ENCODE data around the gene COQ9.
A peak's percentile ranks its signal among the peaks of the same experiment; 100 is the strongest.
"Not testable (repeated sequence)": the region's sequence is repeated elsewhere in the genome, so short reads cannot be mapped to it uniquely, and the experiment has no call there.

The COQ9 gene

GRCh38 chr16:57427824-57428223 is 19.5 kb upstream of the COQ9 start:
- no peak for DNase-seq

- no peak for DNase-seq
Measured at GRCh38 chr16:57430955-57431354, 16.3 kb upstream of the COQ9 start.

GRCh38 chr16:57432505-57432904 is 14.8 kb upstream of the COQ9 start:
- no peak for DNase-seq

- DNase-seq: no peak
Measured at GRCh38 chr16:57432989-57433388, 14.3 kb upstream of the COQ9 start.

DNA sequence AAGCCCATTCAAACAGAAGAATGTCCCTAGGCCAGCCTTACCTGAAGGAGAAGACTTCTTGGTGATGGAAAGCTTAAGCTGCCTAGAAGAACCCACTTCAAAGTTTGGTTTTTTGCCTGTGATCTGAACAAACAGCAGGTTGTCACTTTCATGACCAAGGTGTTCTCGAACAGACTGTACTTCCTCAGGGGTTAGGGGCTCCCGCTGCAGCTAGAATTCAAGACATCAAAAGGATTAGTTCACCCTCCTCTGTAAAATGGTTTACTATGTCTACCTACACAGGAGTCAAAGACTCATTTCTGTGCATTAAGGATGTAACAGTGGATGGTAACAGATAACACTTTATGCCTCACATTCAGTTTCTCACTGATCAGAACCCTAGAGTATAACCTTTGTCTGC is 13.3 kb upstream of the COQ9 start:
- DNase-seq: no peak

DNA sequence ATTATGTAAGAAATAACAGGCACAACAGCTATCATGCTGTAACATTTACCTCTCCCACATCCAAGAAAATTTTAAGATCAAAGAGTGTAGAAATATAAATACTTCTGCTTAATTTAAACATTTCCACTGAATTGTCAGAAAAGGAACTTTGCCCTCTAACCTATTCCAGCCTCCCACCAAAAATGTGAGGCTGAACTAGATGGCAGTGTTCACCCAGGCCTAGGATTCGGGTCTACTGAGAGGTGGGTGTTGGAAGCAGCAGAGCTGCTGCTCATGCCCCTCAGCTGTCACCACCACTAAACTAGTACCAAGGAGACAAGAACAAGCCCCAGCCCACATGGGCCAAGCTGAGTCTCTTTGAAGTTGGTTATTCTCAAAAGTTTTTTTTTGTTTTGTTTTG is 11.4 kb upstream of the COQ9 start:
- DNase-seq: no peak

- DNase-seq: not testable (repeated sequence)
Measured at GRCh38 chr16:57439947-57440346, 7.3 kb upstream of the COQ9 start.

GRCh38 chr16:57440551-57440950 is 6.7 kb upstream of the COQ9 start:
- not testable (repeated sequence) for DNase-seq

DNA sequence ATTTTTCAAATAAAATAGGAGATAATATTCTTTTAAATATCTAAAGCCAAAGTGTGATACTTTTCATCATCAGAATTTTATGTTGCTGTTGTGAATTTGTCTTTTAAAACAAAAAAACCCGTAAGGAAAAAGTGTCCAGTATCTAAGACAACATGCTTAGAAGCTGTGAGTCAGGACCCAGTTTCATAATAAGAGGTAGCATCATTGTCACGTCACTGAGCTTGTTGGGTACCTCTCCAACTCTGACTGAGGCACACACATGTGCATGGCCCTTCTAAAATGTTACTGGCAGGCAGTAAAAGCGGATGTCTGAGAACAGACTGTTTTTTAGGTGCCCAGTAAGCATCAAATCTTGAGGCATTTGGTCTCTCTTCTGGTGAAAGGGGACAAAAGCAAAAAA is 2.6 kb upstream of the COQ9 start:
- DNase-seq: no peak

DNA sequence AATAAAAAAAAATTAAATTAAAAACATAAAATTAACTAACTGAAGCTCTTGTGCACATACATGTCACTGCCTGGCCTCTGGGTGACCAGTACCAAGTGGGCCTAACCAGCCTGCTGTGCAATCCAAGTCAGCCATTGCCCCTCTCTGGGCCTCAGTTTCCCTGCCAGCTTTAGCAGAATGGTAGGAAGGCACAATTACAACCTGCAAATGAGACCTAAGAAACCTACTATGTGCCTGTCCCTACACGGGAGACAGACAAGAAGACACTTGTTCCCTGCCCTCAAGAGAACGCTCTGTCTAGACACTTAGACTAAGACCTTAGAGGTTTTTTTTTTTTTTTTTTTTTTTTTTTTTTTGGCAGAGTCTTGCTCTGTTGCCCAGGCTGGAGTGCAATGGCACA is 1.8 kb upstream of the COQ9 start:
- no peak for DNase-seq

GRCh38 chr16:57446531-57447185 is 621 bp upstream of the COQ9 start:
- DNase-seq: peak; percentile 10

GRCh38 chr16:57452021-57452420 is 4.7 kb downstream of the COQ9 start:
- no peak for DNase-seq

- DNase-seq: peak; percentile 71
Measured at GRCh38 chr16:57462209-57462977, 15.1 kb downstream of the COQ9 start, which contains the start of gene POLR2C. Gene POLR2C (plus strand): TSS chr16:57462679. CDS start chr16:57462725, 46 bp downstream.

DNA sequence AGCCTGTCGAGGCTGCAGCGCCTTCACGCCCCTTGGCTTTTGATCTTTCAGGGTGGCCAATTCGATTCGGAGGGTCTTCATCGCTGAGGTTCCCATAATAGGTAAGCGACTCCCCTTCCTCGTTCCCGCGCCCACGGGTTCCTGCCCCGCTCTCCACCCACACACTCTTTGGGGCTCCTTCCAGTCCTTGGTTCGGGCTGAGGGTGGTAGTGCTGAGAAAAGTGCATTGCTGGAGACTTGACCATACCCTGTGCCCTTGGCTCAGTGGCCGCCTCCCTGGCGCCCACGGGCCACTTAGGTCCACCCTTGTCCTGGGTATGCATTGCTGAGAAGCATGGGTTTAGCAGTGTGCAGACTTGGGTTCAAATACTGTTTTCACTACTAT is 15.7 kb downstream of the COQ9 start:
- DNase-seq: no peak

GRCh38 chr16:57464523-57464922 is 17.2 kb downstream of the COQ9 start:
- no peak for DNase-seq

GRCh38 chr16:57468346-57468745 is 21.1 kb downstream of the COQ9 start:
- DNase-seq: no peak

DNA sequence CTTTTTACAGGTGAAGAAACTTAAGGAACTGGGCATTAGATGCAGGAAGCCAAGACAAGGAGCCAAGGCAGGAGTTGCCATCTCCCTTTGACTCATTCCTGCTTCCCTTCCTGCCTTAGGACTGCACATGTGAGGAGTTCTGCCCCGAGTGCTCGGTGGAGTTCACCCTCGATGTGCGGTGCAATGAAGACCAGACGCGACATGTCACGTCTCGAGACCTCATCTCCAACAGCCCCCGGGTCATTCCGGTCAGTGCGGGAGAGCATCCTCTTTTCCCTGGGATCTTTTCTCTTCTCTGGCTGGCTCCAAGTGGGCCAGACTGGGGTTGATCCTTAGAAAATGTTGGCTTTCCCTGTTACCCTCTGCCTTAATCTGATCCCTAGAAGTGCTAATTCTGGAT is 21.8 kb downstream of the COQ9 start:
- no peak for DNase-seq

DNA sequence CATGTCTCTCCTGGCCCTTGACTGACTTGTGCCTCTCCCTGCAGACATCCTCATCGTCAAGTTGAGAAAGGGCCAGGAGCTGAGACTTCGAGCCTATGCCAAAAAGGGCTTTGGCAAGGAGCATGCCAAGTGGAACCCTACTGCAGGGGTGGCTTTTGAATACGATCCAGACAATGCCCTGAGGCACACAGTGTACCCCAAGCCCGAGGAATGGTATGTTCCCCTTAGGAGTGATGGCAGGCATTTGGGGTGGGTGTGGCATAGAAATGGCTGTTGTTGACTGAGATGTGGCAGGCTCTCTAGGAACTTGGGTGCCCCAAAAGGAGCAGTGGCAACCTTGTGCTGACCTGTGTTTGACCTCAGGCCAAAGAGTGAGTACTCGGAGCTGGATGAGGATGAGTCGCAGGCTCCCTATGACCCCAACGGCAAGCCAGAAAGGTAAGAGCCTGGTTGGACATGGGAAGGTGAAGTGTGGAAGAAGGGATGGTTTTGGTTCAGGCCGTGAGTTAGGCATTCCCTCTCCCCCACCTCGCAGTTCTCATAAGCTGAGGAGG is 22.7 kb downstream of the COQ9 start:
- DNase-seq: no peak

DNA sequence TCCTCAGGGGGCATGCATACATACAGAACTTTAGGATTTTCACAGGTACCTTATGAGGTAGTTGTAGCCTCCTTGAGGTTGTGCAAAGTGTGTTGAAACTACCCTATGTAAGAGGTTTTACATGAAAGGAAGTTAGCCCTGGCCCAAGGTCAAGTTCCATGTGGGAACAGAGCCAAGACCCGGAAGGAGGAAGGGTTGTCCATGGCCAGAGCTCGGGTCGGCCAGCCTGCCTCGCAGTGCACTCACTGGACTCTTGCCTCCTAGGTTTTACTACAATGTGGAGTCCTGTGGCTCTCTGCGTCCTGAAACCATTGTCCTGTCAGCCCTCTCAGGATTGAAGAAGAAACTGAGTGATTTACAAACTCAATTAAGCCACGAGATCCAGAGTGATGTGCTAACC is 23.4 kb downstream of the COQ9 start:
- no peak for DNase-seq

DNA sequence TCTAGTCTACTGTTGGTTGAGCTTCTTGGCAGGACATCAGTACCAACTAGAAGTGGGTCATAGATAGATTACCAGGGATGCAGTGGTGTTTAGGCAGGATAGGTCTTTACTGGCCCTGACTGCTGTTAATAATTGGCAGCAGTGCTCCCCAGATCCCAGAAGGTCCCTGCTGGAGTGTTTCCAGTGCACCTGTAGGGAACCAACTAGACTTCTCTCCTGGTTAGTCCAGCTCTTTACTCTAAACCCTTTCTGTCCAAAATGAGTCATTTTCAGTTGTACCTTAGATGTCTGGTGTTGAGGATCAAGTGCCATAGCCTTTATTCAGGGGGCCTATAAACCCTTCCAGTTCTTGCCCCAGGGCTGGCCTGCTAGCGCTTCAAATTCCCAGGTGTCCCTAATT is 23.9 kb downstream of the COQ9 start:
- DNase-seq: no peak

DNA sequence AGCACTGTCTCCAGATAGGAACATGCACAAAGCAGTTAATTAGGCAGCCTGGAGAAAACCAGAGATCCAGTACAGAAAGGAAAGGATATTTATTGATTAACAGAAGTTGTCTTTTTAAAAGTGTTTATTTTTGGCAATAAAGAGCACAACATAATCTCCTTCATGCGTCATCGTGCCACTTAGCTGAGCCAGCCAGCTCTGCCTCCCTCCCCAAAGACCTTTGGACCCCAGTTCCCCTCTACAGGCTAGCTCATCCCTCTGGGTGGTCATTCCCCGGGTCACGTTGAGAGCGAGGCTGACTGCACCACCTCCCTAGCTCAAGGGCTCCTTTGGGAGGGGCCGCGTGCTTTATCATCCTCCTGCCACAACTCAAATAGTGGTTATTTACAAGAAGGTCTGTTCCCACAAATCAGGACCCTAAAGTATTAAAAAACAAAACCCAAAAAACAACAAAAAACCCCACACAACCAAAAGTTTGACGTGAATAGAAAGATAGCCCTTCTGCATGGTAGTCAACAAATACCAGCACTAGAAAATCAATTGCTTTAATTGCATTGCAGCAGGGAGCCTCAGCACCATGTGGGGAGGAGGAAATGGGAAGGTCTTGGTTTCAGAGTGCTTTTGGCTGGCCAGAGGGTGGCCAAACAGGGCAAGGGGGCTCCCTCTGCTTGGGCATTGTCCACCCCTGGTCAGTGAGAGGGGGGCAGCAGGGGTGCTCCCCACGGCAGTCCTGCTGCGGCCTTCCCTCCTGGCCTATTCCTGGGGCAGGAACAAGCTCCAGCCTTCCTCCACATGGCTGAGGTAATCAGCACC is 24.8 kb downstream of the COQ9 start:
- DNase-seq: no peak

DNA sequence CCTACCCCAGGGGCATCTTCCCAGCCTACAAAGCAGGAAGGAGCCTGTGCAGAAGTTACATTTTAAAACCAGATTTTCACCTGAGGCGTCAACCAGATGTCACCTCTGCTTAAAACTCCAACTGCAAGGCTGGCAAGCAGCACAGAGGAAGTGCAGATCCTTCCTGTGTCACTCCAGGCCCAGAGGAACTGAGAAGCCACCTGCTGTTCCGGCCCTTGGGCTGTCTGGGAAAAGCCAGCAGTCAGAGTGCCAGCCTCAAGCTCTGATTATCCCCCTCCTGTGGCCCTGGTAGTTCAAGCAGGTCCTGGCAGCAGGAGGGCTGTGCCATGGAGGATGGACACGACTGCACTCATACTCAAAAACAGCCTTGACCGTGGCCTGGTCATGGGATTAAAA is 25.4 kb downstream of the COQ9 start:
- no peak for DNase-seq

- DNase-seq: no peak
Measured at GRCh38 chr16:57473176-57473840, 26.0 kb downstream of the COQ9 start.

Measured in DMS153 (cell line).